Astrocyte (in vitro differentiated cells and primary cell): ENCODE results near the gene UCHL5. TPM values are rescaled to one million over a fixed set of nuclear protein-coding genes. Genes with fewer than 3 reads are reported as not detected.
A peak's percentile ranks its signal among the peaks of the same experiment; 100 is the strongest.

Experiments used
- DNase-seq: peaks from one replicate; pipeline ENCODE4 v3.0.0-alpha.2; 2010; ENCODE audit warnings: low read depth
- FAIRE-seq: peaks from 2 replicates; lab custom pipeline; 2011; peaks lifted over from hg19 to GRCh38; lab: Jason Lieb, UNC
- H2AFZ ChIP-seq: 2 replicates; pipeline ENCODE4 v1.6.0; 2012; ENCODE audit warnings: low read depth, low read length, inconsistent platforms
- H3K27ac ChIP-seq: 2 replicates; pipeline ENCODE4 v1.5.1; 2011; ENCODE audit warnings: low read depth, low read length, inconsistent platforms
- H3K27me3 ChIP-seq: 2 replicates; pipeline ENCODE4 v1.6.0; 2011; ENCODE audit warnings: low read length, inconsistent platforms; ENCODE audit not compliant: insufficient read depth
- H3K36me3 ChIP-seq: 2 replicates; pipeline ENCODE4 v1.5.1; 2011; ENCODE audit warnings: low read length, inconsistent platforms; ENCODE audit not compliant: insufficient read depth
- H3K4me1 ChIP-seq: 2 replicates; pipeline ENCODE4 v1.5.1; 2011; ENCODE audit warnings: low read length, inconsistent platforms; ENCODE audit not compliant: insufficient read depth
- H3K4me2 ChIP-seq: 2 replicates; pipeline ENCODE4 v1.6.0; 2012; ENCODE audit warnings: low read length, inconsistent platforms
- H3K4me3 ChIP-seq: 2 replicates; pipeline ENCODE4 v1.5.1; 2011; ENCODE audit warnings: low read depth, mild to moderate bottlenecking, low read length, inconsistent platforms; ENCODE audit not compliant: insufficient read depth
- H3K79me2 ChIP-seq: 2 replicates; pipeline ENCODE4 v1.6.0; 2012; ENCODE audit warnings: mild to moderate bottlenecking, low read length, inconsistent platforms; ENCODE audit not compliant: insufficient read depth
- H3K9ac ChIP-seq: 2 replicates; pipeline ENCODE4 v1.6.0; 2012; ENCODE audit warnings: mild to moderate bottlenecking, low read length, inconsistent platforms
- H3K9me3 ChIP-seq: 2 replicates; pipeline ENCODE4 v1.5.1; 2012; ENCODE audit warnings: low read depth, mild to moderate bottlenecking, low read length, inconsistent platforms; ENCODE audit not compliant: insufficient read depth
- H4K20me1 ChIP-seq: 2 replicates; pipeline ENCODE4 v1.6.0; 2012; ENCODE audit warnings: low read length, inconsistent platforms; ENCODE audit not compliant: insufficient read depth
- H3K27ac Mint-ChIP-seq: one replicate; pipeline ENCODE4 v1.8.0; 2021; ENCODE audit warnings: mild to moderate bottlenecking, mixed read lengths; ENCODE audit not compliant: unreplicated experiment
- H3K27me3 Mint-ChIP-seq: one replicate; pipeline ENCODE4 v1.8.0; 2021; ENCODE audit warnings: low read depth, mixed read lengths; ENCODE audit not compliant: unreplicated experiment
- H3K36me3 Mint-ChIP-seq: one replicate; pipeline ENCODE4 v1.8.0; 2021; ENCODE audit warnings: low read depth, mixed read lengths; ENCODE audit not compliant: unreplicated experiment
- H3K4me1 Mint-ChIP-seq: one replicate; pipeline ENCODE4 v1.8.0; 2021; ENCODE audit warnings: low read depth, mixed read lengths; ENCODE audit not compliant: unreplicated experiment
- H3K4me3 Mint-ChIP-seq: one replicate; pipeline ENCODE4 v1.8.0; 2021; ENCODE audit warnings: mild to moderate bottlenecking, moderate library complexity, mixed read lengths; ENCODE audit not compliant: unreplicated experiment
- H3K9me3 Mint-ChIP-seq: one replicate; pipeline ENCODE4 v1.8.0; 2021; ENCODE audit warnings: mild to moderate bottlenecking, mixed read lengths; ENCODE audit not compliant: unreplicated experiment
- CTCF ChIP-seq: IDR thresholded peaks from 2 replicates; pipeline ENCODE4 v1.5.1; 2011; ENCODE audit warnings: low read depth, mild to moderate bottlenecking, inconsistent platforms, low read length, moderate library complexity; ENCODE audit not compliant: insufficient read depth
- EZH2 ChIP-seq: IDR thresholded peaks from 2 replicates; pipeline ENCODE4 v1.6.1; 2012; ENCODE audit warnings: mild to moderate bottlenecking, low read length, inconsistent platforms; ENCODE audit not compliant: insufficient read depth
- total RNA-seq: library from RNA; stranded (reverse); gene quantifications from 2 replicates; pipeline ENCODE4 v1.2.1, GENCODE V29; 2021

UCHL5 gene
- total RNA-seq, 1 donor from 2014 or later = 33.3 TPM

- Histone ChIP-seq H4K20me1 (no peaks in the 10 kb centered on the region), H3K4me2 (no peak overlapping the region), H3K27me3 (no peaks in the 10 kb centered on the region), H3K4me3 (no peak overlapping the region), H3K9ac (no peak overlapping the region), H3K4me1 (peaks cover 5% of the 10 kb centered on the region), H3K36me3 (no peaks in the 10 kb centered on the region), H3K79me2 (no peaks in the 10 kb centered on the region), H3K27ac (no peak overlapping the region), H2AFZ (no peak overlapping the region), H3K9me3 (no peaks in the 10 kb centered on the region)
- no peaks in the 10 kb centered on the region for H3K9me3 Mint-ChIP-seq
- H3K4me1 Mint-ChIP-seq = peaks cover 11% of the 10 kb centered on the region
- TF ChIP-seq EZH2 = no peak
- no peak overlapping the region for H3K27ac Mint-ChIP-seq
- H3K4me3 Mint-ChIP-seq = no peak overlapping the region
- no peak for FAIRE-seq
- H3K27me3 Mint-ChIP-seq = no peaks in the 10 kb centered on the region
- no peaks in the 10 kb centered on the region for H3K36me3 Mint-ChIP-seq
- no peak for DNase-seq
Measured at GRCh38 chr1:193013707-193014106, 45.5 kb downstream of the UCHL5 start.

- peak; percentile 23 for DNase-seq
- no peak for TF ChIP-seq EZH2
- no peak for TF ChIP-seq CTCF
- Histone ChIP-seq H3K9me3 (no peaks in the 10 kb centered on the region), H3K27ac (no peak overlapping the region), H3K9ac (no peak overlapping the region), H3K79me2 (no peaks in the 10 kb centered on the region), H3K4me1 (peaks cover 5% of the 10 kb centered on the region), H3K36me3 (no peaks in the 10 kb centered on the region), H2AFZ (no peak overlapping the region), H4K20me1 (no peaks in the 10 kb centered on the region), H3K27me3 (no peaks in the 10 kb centered on the region), H3K4me2 (no peak overlapping the region), H3K4me3 (no peak overlapping the region)
- no peaks in the 10 kb centered on the region for H3K36me3 Mint-ChIP-seq
- H3K4me3 Mint-ChIP-seq = no peak overlapping the region
- H3K9me3 Mint-ChIP-seq = no peaks in the 10 kb centered on the region
- peaks cover 11% of the 10 kb centered on the region for H3K4me1 Mint-ChIP-seq
- no peak for FAIRE-seq
- no peak overlapping the region for H3K27ac Mint-ChIP-seq
- H3K27me3 Mint-ChIP-seq = no peaks in the 10 kb centered on the region
Measured at GRCh38 chr1:193013005-193013404, 46.2 kb downstream of the UCHL5 start.

GRCh38 chr1:193011406-193011805 lies 47.8 kb downstream of the UCHL5 start:
- Mint-ChIP-seq H3K27me3 (no peaks in the 10 kb centered on the region), H3K9me3 (no peaks in the 10 kb centered on the region), H3K4me3 (no peak overlapping the region), H3K4me1 (peaks cover 11% of the 10 kb centered on the region), H3K36me3 (no peaks in the 10 kb centered on the region), H3K27ac (no peak overlapping the region)
- Histone ChIP-seq H3K4me3 (no peak overlapping the region), H3K79me2 (no peaks in the 10 kb centered on the region), H3K9me3 (no peaks in the 10 kb centered on the region), H3K27me3 (no peaks in the 10 kb centered on the region), H3K4me2 (no peak overlapping the region), H3K36me3 (no peaks in the 10 kb centered on the region), H4K20me1 (no peaks in the 10 kb centered on the region), H2AFZ (no peak overlapping the region), H3K4me1 (peaks cover 5% of the 10 kb centered on the region), H3K9ac (no peak overlapping the region), H3K27ac (no peak overlapping the region)
- DNase-seq (no peak), FAIRE-seq (no peak)
- TF ChIP-seq CTCF = no peak
- no peak for TF ChIP-seq EZH2
